A673 (cell line): ENCODE results near the gene HEPHL1.

Experiments used
- CTCF ChIP-seq: fragments of 300-800, 200-600 bp; sonication (generic); conservative IDR thresholded peaks from 2 replicates; pipeline ENCODE4 v1.5.1; 2017; ENCODE audit warnings: low read depth, mild to moderate bottlenecking, antibody characterized with exemption, low read length, moderate library complexity, mixed read lengths
- EZH2 ChIP-seq: fragments of 200-600 bp; sonication (generic); IDR thresholded peaks from 2 replicates; pipeline ENCODE4 v1.6.1; 2017; ENCODE audit warnings: borderline replicate concordance, low read depth, mild to moderate bottlenecking, mixed read lengths, antibody characterized with exemption, low read length; ENCODE audit not compliant: poor library complexity, severe bottlenecking

- TF ChIP-seq CTCF (no peak), EZH2 (no peak)
Observed at GRCh38 chr11:94151903-94152677, 130.9 kb downstream of the HEPHL1 start.
